ENCODE data around the gene ZDHHC14.

ZDHHC14 gene

DNA sequence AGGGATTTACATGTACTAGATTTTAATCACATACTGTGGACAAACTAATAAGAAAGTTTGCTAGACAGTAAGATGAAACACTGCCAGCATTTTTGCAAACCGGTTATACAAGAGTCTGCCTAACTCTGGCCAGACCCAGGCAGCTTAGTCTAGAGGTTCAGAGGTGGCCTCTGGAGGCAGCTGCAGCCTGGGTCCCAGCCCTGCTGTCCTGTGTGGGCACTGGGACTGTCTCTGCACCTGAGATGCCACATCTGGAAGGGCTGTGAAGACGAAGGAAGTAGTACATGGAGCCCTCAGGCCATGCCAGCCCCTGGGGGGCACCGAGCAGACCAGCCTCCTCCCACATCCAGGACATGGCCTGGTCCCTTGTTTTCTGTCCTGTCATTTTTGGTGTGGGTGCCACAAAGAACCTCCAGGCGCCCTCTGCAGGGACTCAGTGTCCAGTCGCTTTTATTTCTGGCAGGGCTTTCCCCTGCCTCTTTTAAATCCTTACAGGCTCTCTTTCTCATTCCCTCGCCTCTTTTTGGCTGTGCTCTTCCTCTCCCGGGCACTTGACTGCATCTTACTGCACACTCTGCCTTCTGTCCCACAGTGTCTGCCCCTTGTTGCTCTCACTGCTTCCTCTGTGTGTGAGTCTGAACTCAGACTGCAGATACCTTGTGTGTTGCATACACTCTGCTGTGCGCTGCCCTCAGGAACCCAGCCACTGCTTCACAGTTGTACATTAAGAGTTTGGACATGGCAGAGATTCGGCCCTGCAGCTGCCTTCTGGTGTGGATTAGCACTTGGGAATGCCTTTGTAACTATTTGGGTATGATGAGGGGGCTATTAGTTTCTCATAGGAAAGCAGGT, 216.7 kb downstream of the ZDHHC14 start:
- DNase-seq (ENCODE audit: low spot score) = peak; percentile 61

GRCh38 chr6:157599191-157599590, 218.2 kb downstream of the ZDHHC14 start:
- DNase-seq (ENCODE audit: low spot score) = no peak

GRCh38 chr6:157600807-157601206, 219.8 kb downstream of the ZDHHC14 start:
- DNase-seq (ENCODE audit: low spot score) = no peak

GRCh38 chr6:157602521-157603295, 221.7 kb downstream of the ZDHHC14 start:
- no peak for DNase-seq (ENCODE audit: low spot score)

DNA sequence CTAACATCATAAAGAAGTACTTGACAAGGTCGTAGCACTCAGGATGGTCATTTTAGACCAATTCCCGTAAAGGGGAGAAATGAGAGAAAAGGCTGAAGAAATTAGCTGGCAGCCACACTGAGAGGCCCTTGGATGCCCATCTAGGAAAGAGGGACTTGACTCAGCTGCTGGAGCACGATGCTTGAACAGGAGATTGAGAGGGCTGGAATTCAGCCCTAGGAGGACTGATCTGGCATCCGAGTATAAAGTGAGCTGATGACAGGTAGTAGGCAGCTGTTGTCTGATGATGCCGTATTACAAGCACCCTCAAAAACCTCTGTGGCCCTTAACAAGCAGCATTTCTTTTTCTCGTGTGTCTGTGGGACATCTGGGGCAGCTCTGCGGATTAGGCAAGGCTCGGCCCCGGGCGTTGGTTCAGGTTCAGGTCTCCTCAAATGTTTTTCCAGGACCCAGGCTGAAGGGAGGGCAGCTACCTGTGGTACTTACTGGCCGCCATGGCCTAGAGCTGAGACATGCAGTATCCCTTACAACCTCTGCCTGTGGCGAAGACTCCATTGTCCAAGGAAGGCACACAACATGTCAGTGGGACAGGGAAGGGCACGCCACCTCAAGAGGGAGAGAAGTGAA, 222.4 kb downstream of the ZDHHC14 start:
- DNase-seq (ENCODE audit: low spot score) = no peak

DNA sequence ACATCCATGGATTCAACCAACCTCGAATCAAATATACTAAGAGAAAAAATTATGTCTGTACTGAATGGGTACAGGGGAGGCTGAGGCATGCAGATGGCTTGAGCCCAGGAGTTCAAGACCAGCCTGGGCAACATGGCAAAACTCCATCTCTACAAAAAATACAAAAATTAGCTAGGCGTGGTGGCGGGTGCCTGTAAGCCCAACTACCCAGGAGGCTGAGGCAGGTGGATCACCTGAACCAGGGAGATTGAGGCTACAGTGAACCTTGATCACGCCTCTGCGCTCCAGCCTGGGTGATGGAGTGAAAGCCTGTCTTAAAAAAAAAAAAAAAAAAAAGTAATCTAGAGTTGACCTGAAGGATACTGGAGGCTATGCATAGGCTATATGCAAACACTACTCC, 223.0 kb downstream of the ZDHHC14 start:
- no peak for DNase-seq (ENCODE audit: low spot score)

DNA sequence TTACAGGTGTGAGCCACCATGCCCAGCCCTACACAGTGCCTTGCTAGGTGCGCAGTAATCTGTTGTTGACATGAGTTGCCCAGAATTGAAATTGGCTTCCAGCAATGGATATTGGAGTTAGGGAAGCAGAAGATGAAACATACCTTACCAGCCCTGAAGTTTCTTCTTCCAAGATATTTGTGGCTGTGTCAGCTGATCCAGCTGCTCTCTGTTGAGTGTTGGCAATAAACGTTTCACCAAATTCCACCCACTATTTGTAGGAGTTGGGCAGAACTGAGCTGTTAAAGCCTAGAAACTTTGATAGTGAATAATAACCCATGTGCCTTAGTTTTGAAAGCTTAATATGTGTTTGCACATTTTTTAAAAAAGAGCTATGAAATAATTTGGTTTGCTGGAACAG, 223.8 kb downstream of the ZDHHC14 start:
- no peak for DNase-seq (ENCODE audit: low spot score)

DNA sequence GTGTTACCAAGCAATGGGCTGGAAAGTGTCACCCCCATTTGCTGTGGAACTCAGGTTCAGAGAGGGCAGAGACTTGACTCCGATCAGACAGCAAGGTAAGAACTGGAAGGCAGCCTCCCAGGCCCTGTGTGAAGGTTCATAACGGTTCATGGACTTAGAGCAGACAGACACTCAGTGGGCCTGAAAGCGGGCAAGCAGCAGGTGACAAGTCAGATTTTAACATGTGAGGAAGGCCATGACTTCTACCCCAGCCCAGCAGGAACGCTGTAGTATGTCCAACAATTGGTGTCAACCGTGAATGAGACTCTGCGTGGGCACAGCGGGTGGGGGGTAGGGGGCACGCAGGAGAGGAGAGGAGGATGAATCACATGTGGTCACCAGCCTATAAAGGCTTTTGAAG, 224.5 kb downstream of the ZDHHC14 start:
- DNase-seq (ENCODE audit: low spot score) = no peak

- no peak for DNase-seq (ENCODE audit: low spot score)
Observed at GRCh38 chr6:157606516-157606915, 225.5 kb downstream of the ZDHHC14 start.

DNA sequence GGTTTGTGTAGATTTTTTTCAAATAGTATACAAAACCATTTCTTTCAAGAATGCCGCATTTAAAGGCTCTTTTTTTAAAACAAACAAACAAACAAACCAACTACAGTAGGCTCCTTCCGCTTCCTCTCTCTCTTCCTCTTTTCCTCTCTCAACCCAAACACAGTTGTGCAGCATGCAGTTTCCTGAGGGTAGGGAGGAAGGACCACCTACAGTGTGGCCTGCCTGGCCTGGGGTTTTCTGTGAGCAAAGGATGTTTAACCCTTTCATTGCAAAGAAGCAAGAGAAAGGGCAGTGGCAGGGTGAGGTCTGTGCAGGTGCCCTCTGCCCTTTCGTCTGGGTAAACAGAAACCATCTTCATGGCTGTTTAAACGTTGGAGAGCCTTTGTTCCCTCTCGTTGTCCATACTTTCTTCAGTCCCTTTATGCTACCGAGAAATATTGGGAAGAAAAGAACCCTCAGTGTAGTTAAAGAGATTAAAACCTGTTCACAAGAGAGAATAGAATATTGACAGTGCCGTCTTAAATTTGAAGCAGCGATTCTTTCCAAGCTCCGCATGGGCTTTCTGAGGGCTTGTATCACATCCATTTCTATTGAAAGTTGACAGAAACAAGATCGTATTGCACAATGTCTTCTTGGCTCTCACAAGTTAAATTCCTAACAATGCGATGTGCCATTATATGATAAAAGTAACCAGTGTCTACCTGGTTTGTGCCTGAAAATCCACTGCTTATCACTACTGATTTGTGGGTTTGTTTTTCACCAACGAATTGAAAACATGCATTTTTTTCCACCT, 226.5 kb downstream of the ZDHHC14 start:
- DNase-seq (ENCODE audit: low spot score) = no peak

GRCh38 chr6:157608221-157609075, 227.5 kb downstream of the ZDHHC14 start:
- no peak for DNase-seq (ENCODE audit: low spot score)

- DNase-seq (ENCODE audit: low spot score) = no peak
Observed at GRCh38 chr6:157609117-157609516, 228.1 kb downstream of the ZDHHC14 start.

DNA sequence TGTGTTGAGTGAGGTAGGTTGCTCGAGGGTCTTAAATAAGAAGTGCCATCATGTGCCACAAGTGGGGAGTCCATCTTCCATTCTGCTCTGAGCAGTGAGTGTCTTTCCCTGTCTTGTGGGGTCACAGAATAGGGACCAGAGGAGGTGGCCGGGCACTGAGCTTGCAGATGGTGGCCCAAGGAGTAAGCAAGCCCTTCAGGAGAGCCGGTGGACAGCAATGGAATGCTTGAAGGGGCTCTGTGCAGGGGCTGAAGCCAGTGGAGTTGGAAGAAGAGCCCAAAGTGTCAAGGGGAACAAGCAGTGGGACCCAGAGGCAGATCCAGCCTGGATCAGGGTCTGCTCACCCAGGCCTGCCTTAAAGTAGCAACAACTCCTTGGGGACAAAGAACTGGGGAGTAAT, 228.6 kb downstream of the ZDHHC14 start:
- DNase-seq (ENCODE audit: low spot score) = no peak

- DNase-seq (ENCODE audit: low spot score) = no peak
Observed at GRCh38 chr6:157610451-157610999, 229.5 kb downstream of the ZDHHC14 start.

- no peak for DNase-seq (ENCODE audit: low spot score)
Observed at GRCh38 chr6:157611406-157611805, 230.4 kb downstream of the ZDHHC14 start.

DNA sequence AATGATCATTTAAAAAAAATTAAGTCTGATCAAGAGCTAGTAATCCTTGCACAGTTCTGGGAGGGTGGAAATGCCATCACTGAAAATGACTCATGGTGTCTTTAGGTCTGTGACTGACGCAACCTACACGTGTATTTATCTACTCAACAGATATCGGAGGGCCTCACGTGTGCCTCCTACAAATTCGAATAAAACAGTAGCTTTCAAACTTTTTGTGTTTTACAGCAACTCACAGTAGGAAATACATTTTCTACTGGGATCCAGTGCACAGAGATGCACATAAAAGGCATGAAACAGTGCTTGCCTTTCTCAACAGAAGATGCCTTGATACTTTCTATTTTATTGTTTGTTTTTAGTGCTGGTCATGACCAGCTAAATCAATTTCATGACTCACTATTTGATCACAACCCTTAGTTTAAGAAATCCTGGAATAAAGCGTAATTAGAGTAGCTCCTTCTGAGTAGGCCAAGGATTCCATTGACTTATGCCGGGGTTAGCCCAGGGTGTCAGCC, 232.1 kb downstream of the ZDHHC14 start:
- peak; percentile 23 for DNase-seq (ENCODE audit: low spot score)

GRCh38 chr6:157614026-157614568, 233.1 kb downstream of the ZDHHC14 start:
- DNase-seq (ENCODE audit: low spot score) = no peak

DNA sequence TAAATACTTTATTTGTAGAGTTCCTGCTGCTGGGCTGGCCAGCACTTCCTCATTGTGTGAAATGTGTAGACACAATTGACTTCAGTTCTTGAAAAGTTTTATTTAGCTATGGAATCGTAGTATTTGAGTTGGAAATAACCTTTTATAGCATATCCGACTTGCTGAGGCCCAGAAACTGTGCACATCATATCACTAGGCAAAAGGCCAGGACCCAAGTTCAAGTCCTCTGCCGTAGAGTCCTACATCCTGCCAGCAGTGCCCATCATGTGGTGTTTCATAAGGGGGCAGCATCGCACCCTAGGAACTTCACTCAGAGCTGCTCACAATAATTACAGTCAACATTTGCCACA, 234.4 kb downstream of the ZDHHC14 start:
- no peak for DNase-seq (ENCODE audit: low spot score)

GRCh38 chr6:157615951-157616350, 235.0 kb downstream of the ZDHHC14 start:
- DNase-seq (ENCODE audit: low spot score) = no peak

DNA sequence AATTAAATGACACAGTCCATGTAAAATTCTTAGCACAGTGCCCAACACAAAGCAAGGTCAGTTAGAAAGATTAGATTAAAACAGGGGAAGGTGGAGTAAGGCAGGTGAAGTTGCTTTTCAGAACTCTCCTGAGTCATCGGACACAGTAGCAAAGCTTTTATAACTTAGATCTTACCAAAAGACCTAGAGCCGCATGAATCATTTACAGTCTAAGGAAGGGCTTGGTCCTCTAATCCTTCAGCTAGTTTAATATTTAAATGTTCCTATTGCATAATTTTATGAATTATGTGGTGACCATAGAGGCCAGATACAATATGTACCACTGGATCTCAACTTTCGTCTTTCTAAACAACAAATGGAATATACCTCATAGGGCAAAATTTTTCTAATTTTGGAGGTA, 240.0 kb downstream of the ZDHHC14 start:
- DNase-seq (ENCODE audit: low spot score) = no peak

Measured in HuH-7.5 (cell line).